ENCODE data around the gene ENOX2.

Gene ENOX2

GRCh38 chrX:130770615-130771014 is 132.4 kb downstream of the ENOX2 start:
- TF ChIP-seq CTCF (IDR thresholded peaks at IDR 0.05; ENCODE audit: control insufficient read depth, extremely low read depth, insufficient read depth) = no peak
- DNase-seq (ENCODE audit: low read depth) = no peak
- H3K4me3 ChIP-seq (ENCODE audit: low read depth, low read length) = no peak overlapping the region

GRCh38 chrX:130769835-130770234 is 133.2 kb downstream of the ENOX2 start:
- TF ChIP-seq CTCF (IDR thresholded peaks at IDR 0.05; ENCODE audit: control insufficient read depth, extremely low read depth, insufficient read depth) = no peak
- no peak overlapping the region for H3K4me3 ChIP-seq (ENCODE audit: low read depth, low read length)
- no peak for DNase-seq (ENCODE audit: low read depth)

- no peak for TF ChIP-seq CTCF (IDR thresholded peaks at IDR 0.05; ENCODE audit: control insufficient read depth, extremely low read depth, insufficient read depth)
- H3K4me3 ChIP-seq (ENCODE audit: low read depth, low read length) = no peak overlapping the region
- no peak for DNase-seq (ENCODE audit: low read depth)
These were observed 144.9 kb downstream of the ENOX2 start for GRCh38 chrX:130758072-130758471.

GRCh38 chrX:130756233-130756632 is 146.8 kb downstream of the ENOX2 start:
- TF ChIP-seq CTCF (IDR thresholded peaks at IDR 0.05; ENCODE audit: control insufficient read depth, extremely low read depth, insufficient read depth) = no peak
- H3K4me3 ChIP-seq (ENCODE audit: low read depth, low read length) = no peak overlapping the region
- no peak for DNase-seq (ENCODE audit: low read depth)

- no peak for TF ChIP-seq CTCF (IDR thresholded peaks at IDR 0.05; ENCODE audit: control insufficient read depth, extremely low read depth, insufficient read depth)
- no peak for DNase-seq (ENCODE audit: low read depth)
- no peak overlapping the region for H3K4me3 ChIP-seq (ENCODE audit: low read depth, low read length)
These were observed 148.7 kb downstream of the ENOX2 start for GRCh38 chrX:130754353-130754752.

- no peak overlapping the region for H3K4me3 ChIP-seq (ENCODE audit: low read depth, low read length)
- no peak for TF ChIP-seq CTCF (IDR thresholded peaks at IDR 0.05; ENCODE audit: control insufficient read depth, extremely low read depth, insufficient read depth)
- no peak for DNase-seq (ENCODE audit: low read depth)
These were observed 156.2 kb downstream of the ENOX2 start for GRCh38 chrX:130746709-130747342.

GRCh38 chrX:130746077-130746476 is 156.9 kb downstream of the ENOX2 start:
- DNase-seq (ENCODE audit: low read depth) = no peak
- H3K4me3 ChIP-seq (ENCODE audit: low read depth, low read length) = no peak overlapping the region
- TF ChIP-seq CTCF (IDR thresholded peaks at IDR 0.05; ENCODE audit: control insufficient read depth, extremely low read depth, insufficient read depth) = no peak
